ENCODE data around the gene TMEM174. TPM values are rescaled to one million over a fixed set of nuclear protein-coding genes. Genes with fewer than 3 reads are reported as not detected.

TMEM174 gene
- total and polyA plus RNA-seq, 2 of the 4 experiments (the other 2 are of a cell fraction): not detected

DNA sequence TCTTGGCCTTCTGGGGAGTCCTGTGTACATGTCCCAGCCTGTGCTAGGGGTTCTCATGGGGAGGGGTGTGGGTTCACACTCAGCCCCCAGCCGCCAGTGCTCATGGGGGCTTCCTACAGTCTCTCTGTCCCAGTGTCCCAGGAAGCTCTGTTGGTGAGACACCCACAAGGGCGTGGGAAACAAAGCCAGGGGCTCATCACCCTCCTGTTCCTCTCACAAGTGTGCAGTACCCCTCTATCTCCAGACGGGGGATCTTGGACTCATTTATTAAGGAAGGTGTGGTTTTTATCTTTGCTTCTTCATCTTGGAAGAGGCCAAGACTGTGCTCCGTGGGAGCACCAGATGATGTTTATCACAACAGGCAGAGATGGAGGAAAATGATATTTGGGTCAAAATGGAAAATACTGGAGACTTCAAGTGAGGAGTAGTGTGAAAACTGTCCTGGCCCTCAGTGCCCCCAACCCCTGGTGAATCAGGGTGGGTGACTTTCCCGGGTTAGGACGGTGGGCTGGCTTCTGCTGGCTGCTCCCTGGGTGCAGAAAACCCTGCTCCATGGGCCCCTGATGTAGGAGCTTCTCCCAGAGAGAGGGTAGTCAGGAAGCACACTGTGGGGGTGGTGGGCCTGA is 37.5 kb upstream of the TMEM174 start:
- no TSS peak for BruUV-seq (replicated peaks)
- in situ Hi-C loops (cut with MboI; ENCODE audit: low sequenced_read_pairs): no loop called here
- H3K56ac ChIP-seq (ENCODE audit: extremely low read depth, insufficient read depth, low read length): no peak overlapping the region
- H2AK9ac ChIP-seq (replicated peaks; ENCODE audit: low read depth, low read length, poor library complexity): peak overlapping the region; percentile 45
- ChIA-PET CTCF (no interaction called here), POLR2A (ENCODE audit: unreplicated experiment) (no interaction called here)
- H3K79me1 ChIP-seq (ENCODE audit: low read depth in 1 of 2, low read length in 2 of 2): no peaks in the 10 kb centered on the region
- peak overlapping the region; percentile 81 for H2AFZ ChIP-seq (replicated peaks; ENCODE audit: low read length, poor library complexity)
- H3K14ac ChIP-seq (replicated peaks; ENCODE audit: low read depth, low read length): 0 out of 2 replicates have a peak overlapping the region, but pooled peaks have one; percentile 19
- H4K20me1 ChIP-seq (ENCODE audit: insufficient read depth, low read length): no peaks in the 10 kb centered on the region
- TF ChIP-seq SMC3 (IDR thresholded peaks at IDR 0.05; ENCODE audit: low read depth, low read length) (peak; percentile 37), RAD21 (IDR thresholded peaks at IDR 0.05; ENCODE audit: low read length) (peak; percentile 50), MAFK (IDR thresholded peaks at IDR 0.05; ENCODE audit: low read depth, low read length) (no peak)
- TF ChIP-seq, protein P1, sequence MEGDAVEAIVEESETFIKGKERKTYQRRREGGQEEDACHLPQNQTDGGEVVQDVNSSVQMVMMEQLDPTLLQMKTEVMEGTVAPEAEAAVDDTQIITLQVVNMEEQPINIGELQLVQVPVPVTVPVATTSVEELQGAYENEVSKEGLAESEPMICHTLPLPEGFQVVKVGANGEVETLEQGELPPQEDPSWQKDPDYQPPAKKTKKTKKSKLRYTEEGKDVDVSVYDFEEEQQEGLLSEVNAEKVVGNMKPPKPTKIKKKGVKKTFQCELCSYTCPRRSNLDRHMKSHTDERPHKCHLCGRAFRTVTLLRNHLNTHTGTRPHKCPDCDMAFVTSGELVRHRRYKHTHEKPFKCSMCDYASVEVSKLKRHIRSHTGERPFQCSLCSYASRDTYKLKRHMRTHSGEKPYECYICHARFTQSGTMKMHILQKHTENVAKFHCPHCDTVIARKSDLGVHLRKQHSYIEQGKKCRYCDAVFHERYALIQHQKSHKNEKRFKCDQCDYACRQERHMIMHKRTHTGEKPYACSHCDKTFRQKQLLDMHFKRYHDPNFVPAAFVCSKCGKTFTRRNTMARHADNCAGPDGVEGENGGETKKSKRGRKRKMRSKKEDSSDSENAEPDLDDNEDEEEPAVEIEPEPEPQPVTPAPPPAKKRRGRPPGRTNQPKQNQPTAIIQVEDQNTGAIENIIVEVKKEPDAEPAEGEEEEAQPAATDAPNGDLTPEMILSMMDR (conservative IDR thresholded peaks at IDR 0.05; ENCODE audit: low read depth, low read length): peak; percentile 48
- peak overlapping the region; percentile 31; the same call in 1 of the 2 replicates for H2AK5ac ChIP-seq (ENCODE audit: low read depth, low read length)
- peak overlapping the region in 1 of 2 experiments; percentile 44; a peak in 1 of 4 replicates for H4K8ac ChIP-seq (ENCODE audit: low read depth in 2 of 2, low read length in 2 of 2)
- peaks cover 5% of the 10 kb centered on the region; the same call in 1 of the 2 replicates for H3K9me1 ChIP-seq (ENCODE audit: insufficient read depth, low read length)
- no peak overlapping the region for H2BK5ac ChIP-seq (ENCODE audit: low read depth, low read length, poor library complexity, severe bottlenecking)
- H3K9ac ChIP-seq (ENCODE audit: low read depth, low read length): no peak overlapping the region
- peak; percentile 70; the same call in 1 of the 2 replicates for ATAC-seq (ENCODE audit: low read depth)
- H3K27ac ChIP-seq (ENCODE audit: insufficient read depth, low read length): no peak overlapping the region
- H4K5ac ChIP-seq (ENCODE audit: low read depth, low read length): no peak overlapping the region
- H3K4me2 ChIP-seq (ENCODE audit: low read depth, low read length): no peak overlapping the region
- no peak overlapping the region for H3K4me3 ChIP-seq (ENCODE audit: insufficient read depth, low read depth, low read length)
- intact Hi-C loops (cut with micrococcal nuclease): loop anchor here (5.0 kb wide), 1 partner anchor 67 kb away; no protein-coding TSS in a partner anchor
- H3K27me3 ChIP-seq (ENCODE audit: control insufficient read depth, insufficient read depth, low read length): peaks cover 4% of the 10 kb centered on the region; the same call in 1 of the 2 replicates
- H3K9me3 ChIP-seq (ENCODE audit: control insufficient read depth, insufficient read depth, low read length): no peaks in the 10 kb centered on the region
- peak; percentile 42 for DNase-seq
- 0 out of 2 replicates have a peak overlapping the region, but pooled peaks have one; percentile 12 for H2BK120ac ChIP-seq (ENCODE audit: low read depth, low read length)
- H3K36me3 ChIP-seq (ENCODE audit: control insufficient read depth, insufficient read depth, low read length): no peaks in the 10 kb centered on the region
- no peak overlapping the region for H3K23ac ChIP-seq (ENCODE audit: low read depth, low read length)
- peaks cover 6% of the 10 kb centered on the region for H3K4me1 ChIP-seq (ENCODE audit: control insufficient read depth, insufficient read depth, low read length)
- H2BK20ac ChIP-seq (ENCODE audit: low read depth, low read length): peak overlapping the region; percentile 60
- dilution Hi-C loops (cut with HindIII; ENCODE audit: low sequenced_read_pairs, unreplicated experiment): no loop called here
- no peak overlapping the region; the same call in 2 of the 3 replicates for H2BK15ac ChIP-seq (ENCODE audit: low read depth, low read length)
- H3K18ac ChIP-seq (ENCODE audit: low read depth, low read length): no peak overlapping the region; the same call in 1 of the 2 replicates
- peak overlapping the region; percentile 23; the same call in 1 of the 2 replicates for H3K4ac ChIP-seq (ENCODE audit: low read depth, low read length)
- WGBS, 2 experiments (ENCODE audit: extremely low coverage in 2 of 2, insufficient read length in 1 of 2): no CpG with 5 or more reads among the region's 6 CpGs
- no peak overlapping the region for H4K91ac ChIP-seq (ENCODE audit: insufficient read depth, low read depth, low read length)

Data from IMR-90 (cell line).